Stimulated activated CD8-positive, alpha-beta memory T cell treated with anti-CD3 and anti-CD28 coated beads, Interleukin-4, amount 100 ng/mL, for 1 hour (primary cell): ENCODE data around the gene CUL4B.
"Not testable (repeated sequence)": the region's sequence is repeated elsewhere in the genome, so short reads cannot be mapped to it uniquely, and the experiment has no call there.

ENCODE experiments used
- DNase-seq, 2 donors: peaks; one replicate each; pipeline ENCODE4 v3.0.0-alpha.2; 2020; ENCODE audit warnings: low read depth in 2 of 2, low spot score in 1 of 2

Gene CUL4B

GRCh38 chrX:120560842-120561633, at the start of gene CUL4B:
Gene CUL4B, minus strand, starts transcription at chrX:120560962. Its CDS starts 324 bp downstream, at chrX:120560638.
- peak; percentile 76 to 84 for DNase-seq

GRCh38 chrX:120604361-120604782, 43.6 kb upstream of the CUL4B start:
- no peak for DNase-seq

GRCh38 chrX:120603707-120604360, 43.1 kb upstream of the CUL4B start, which contains the start of gene MCTS1:
Gene MCTS1, plus strand, starts transcription at chrX:120604101. Its CDS starts 136 bp downstream, at chrX:120604237.
- peak; percentile 26 to 41 for DNase-seq

GRCh38 chrX:120585702-120586101, 24.9 kb upstream of the CUL4B start:
- DNase-seq = no peak

- DNase-seq = no peak
Observed at GRCh38 chrX:120575379-120576114, 14.8 kb upstream of the CUL4B start.

GRCh38 chrX:120573806-120574205, 13.0 kb upstream of the CUL4B start:
- DNase-seq = not testable (repeated sequence)

- DNase-seq = no peak
Observed at GRCh38 chrX:120570011-120570600, 9.3 kb upstream of the CUL4B start.

- no peak for DNase-seq
Observed at GRCh38 chrX:120568609-120569008, 7.8 kb upstream of the CUL4B start.

- no peak for DNase-seq
Observed at GRCh38 chrX:120568035-120568434, 7.3 kb upstream of the CUL4B start.

- no peak for DNase-seq
Observed at GRCh38 chrX:120566817-120567216, 6.1 kb upstream of the CUL4B start.

- DNase-seq = no peak
Observed at GRCh38 chrX:120564925-120565324, 4.2 kb upstream of the CUL4B start.

GRCh38 chrX:120562569-120562926, 1.8 kb upstream of the CUL4B start:
- DNase-seq = no peak

- DNase-seq = no peak
Observed at GRCh38 chrX:120561634-120562568, 1.1 kb upstream of the CUL4B start.

- no peak for DNase-seq
Observed at GRCh38 chrX:120560405-120560841, 339 bp downstream of the CUL4B start.

- DNase-seq = no peak
Observed at GRCh38 chrX:120559804-120560203, 958 bp downstream of the CUL4B start.

GRCh38 chrX:120556251-120556650, 4.5 kb downstream of the CUL4B start:
- DNase-seq = no peak

- no peak for DNase-seq
Observed at GRCh38 chrX:120549483-120550452, 11.0 kb downstream of the CUL4B start.

GRCh38 chrX:120536061-120536460, 24.7 kb downstream of the CUL4B start:
- no peak for DNase-seq
